Measurements from ENCODE around the gene GET4.

GET4 gene

DNA sequence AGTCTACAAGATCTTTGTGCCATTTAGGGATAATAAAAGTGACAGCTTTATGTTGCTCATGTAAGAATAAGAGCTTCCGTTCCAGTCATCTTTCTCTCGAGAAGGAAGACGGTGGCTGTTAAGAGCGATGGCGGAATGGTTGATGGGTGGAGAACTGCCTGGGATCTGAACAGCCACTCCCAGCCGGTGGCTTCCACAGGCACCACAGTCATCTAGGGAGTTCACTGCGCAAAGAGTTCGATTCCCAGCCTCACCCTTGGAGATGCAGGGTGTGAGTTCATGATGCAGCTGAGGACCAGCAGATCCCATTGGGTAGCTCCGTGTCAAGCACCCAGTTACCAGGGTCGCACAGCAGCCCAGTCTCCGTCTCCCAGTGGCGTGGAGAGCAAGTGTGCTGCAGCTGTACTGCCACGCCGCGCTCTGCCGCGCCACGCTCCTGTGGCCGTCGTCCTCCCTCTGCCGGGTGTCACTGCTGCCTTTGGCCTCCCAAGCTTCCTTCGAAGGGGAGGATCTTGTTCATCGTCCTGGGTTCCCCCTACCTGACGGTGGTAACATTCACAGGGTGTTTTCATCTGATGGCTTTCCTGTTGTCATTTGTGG is 36.3 kb upstream of the GET4 start:
- TF ChIP-seq, protein P1, sequence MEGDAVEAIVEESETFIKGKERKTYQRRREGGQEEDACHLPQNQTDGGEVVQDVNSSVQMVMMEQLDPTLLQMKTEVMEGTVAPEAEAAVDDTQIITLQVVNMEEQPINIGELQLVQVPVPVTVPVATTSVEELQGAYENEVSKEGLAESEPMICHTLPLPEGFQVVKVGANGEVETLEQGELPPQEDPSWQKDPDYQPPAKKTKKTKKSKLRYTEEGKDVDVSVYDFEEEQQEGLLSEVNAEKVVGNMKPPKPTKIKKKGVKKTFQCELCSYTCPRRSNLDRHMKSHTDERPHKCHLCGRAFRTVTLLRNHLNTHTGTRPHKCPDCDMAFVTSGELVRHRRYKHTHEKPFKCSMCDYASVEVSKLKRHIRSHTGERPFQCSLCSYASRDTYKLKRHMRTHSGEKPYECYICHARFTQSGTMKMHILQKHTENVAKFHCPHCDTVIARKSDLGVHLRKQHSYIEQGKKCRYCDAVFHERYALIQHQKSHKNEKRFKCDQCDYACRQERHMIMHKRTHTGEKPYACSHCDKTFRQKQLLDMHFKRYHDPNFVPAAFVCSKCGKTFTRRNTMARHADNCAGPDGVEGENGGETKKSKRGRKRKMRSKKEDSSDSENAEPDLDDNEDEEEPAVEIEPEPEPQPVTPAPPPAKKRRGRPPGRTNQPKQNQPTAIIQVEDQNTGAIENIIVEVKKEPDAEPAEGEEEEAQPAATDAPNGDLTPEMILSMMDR (IDR thresholded peaks at IDR 0.05; ENCODE audit: low read length) = no peak
- TF ChIP-seq EZH2 (optimal IDR thresholded peaks at IDR 0.05; ENCODE audit: low read depth, low read length) (no peak), EZH2phosphoT487 (IDR thresholded peaks at IDR 0.05; ENCODE audit: low read length) (no peak)
- Histone ChIP-seq H3K4me1 (ENCODE audit: low read length) (no peaks in the 10 kb centered on the region), H3K79me2 (ENCODE audit: low read length) (peaks cover 54% of the 10 kb centered on the region), H3F3A (ENCODE audit: insufficient read depth, low read length) (no peaks in the 10 kb centered on the region), H3K27ac (ENCODE audit: low read length) (no peak overlapping the region), H3K27me3 (replicated peaks; ENCODE audit: insufficient read depth, low read length) (no peaks in the 10 kb centered on the region), H3K36me3 (replicated peaks; ENCODE audit: insufficient read depth, low read length) (peaks cover 27% of the 10 kb centered on the region), H3K4me2 (ENCODE audit: low read depth, low read length) (no peak overlapping the region), H3K9me3 (replicated peaks; ENCODE audit: insufficient read depth, low read length) (no peaks in the 10 kb centered on the region), H2AFZ (ENCODE audit: low read length) (no peak overlapping the region), H3K9ac (ENCODE audit: low read length) (no peak overlapping the region), H4K20me1 (ENCODE audit: insufficient read depth, low read length) (no peaks in the 10 kb centered on the region), H3K9me2 (replicated peaks; ENCODE audit: insufficient read depth, low read length) (no peaks in the 10 kb centered on the region), H3K4me3 (ENCODE audit: low read length) (no peak overlapping the region)
- DNase-seq = no peak

- Histone ChIP-seq H3K4me1 (ENCODE audit: low read length) (no peaks in the 10 kb centered on the region), H3K36me3 (replicated peaks; ENCODE audit: insufficient read depth, low read length) (peaks cover 27% of the 10 kb centered on the region), H2AFZ (ENCODE audit: low read length) (no peak overlapping the region), H3K4me3 (ENCODE audit: low read length) (no peak overlapping the region), H3K4me2 (ENCODE audit: low read depth, low read length) (no peak overlapping the region), H3F3A (ENCODE audit: insufficient read depth, low read length) (no peaks in the 10 kb centered on the region), H3K27ac (ENCODE audit: low read length) (no peak overlapping the region), H3K9me2 (replicated peaks; ENCODE audit: insufficient read depth, low read length) (no peaks in the 10 kb centered on the region), H3K9ac (ENCODE audit: low read length) (no peak overlapping the region), H3K9me3 (replicated peaks; ENCODE audit: insufficient read depth, low read length) (no peaks in the 10 kb centered on the region), H3K27me3 (replicated peaks; ENCODE audit: insufficient read depth, low read length) (no peaks in the 10 kb centered on the region), H3K79me2 (ENCODE audit: low read length) (peaks cover 41% of the 10 kb centered on the region), H4K20me1 (ENCODE audit: insufficient read depth, low read length) (no peaks in the 10 kb centered on the region)
- no peak for DNase-seq
- TF ChIP-seq, protein P1 (IDR thresholded peaks at IDR 0.05; ENCODE audit: low read length) = no peak
- TF ChIP-seq EZH2 (optimal IDR thresholded peaks at IDR 0.05; ENCODE audit: low read depth, low read length) (no peak), EZH2phosphoT487 (IDR thresholded peaks at IDR 0.05; ENCODE audit: low read length) (no peak)
These were observed 34.4 kb upstream of the GET4 start for GRCh38 chr7:841943-842342.

GRCh38 chr7:842431-843031 is 33.8 kb upstream of the GET4 start:
- Histone ChIP-seq H3K27ac (ENCODE audit: low read length) (no peak overlapping the region), H3K4me2 (ENCODE audit: low read depth, low read length) (no peak overlapping the region), H3F3A (ENCODE audit: insufficient read depth, low read length) (no peaks in the 10 kb centered on the region), H3K9ac (ENCODE audit: low read length) (no peak overlapping the region), H3K9me2 (replicated peaks; ENCODE audit: insufficient read depth, low read length) (no peaks in the 10 kb centered on the region), H2AFZ (ENCODE audit: low read length) (no peak overlapping the region), H3K4me3 (ENCODE audit: low read length) (no peak overlapping the region), H3K79me2 (ENCODE audit: low read length) (peaks cover 35% of the 10 kb centered on the region), H3K36me3 (replicated peaks; ENCODE audit: insufficient read depth, low read length) (peaks cover 27% of the 10 kb centered on the region), H4K20me1 (ENCODE audit: insufficient read depth, low read length) (no peaks in the 10 kb centered on the region), H3K9me3 (replicated peaks; ENCODE audit: insufficient read depth, low read length) (no peaks in the 10 kb centered on the region), H3K4me1 (ENCODE audit: low read length) (no peaks in the 10 kb centered on the region), H3K27me3 (replicated peaks; ENCODE audit: insufficient read depth, low read length) (no peaks in the 10 kb centered on the region)
- TF ChIP-seq EZH2 (optimal IDR thresholded peaks at IDR 0.05; ENCODE audit: low read depth, low read length) = no peak
- TF ChIP-seq, protein P1 (IDR thresholded peaks at IDR 0.05; ENCODE audit: low read length) = no peak
- TF ChIP-seq EZH2phosphoT487 (IDR thresholded peaks at IDR 0.05; ENCODE audit: low read length) = no peak
- no peak for DNase-seq
